HepG2 (cell line): ENCODE data around the gene ZDHHC21. TPM values are rescaled to one million over a fixed set of nuclear protein-coding genes. Genes with fewer than 3 reads are reported as not detected.

Experiments used
- ARNTL ChIP-seq: sonication (generic); formaldehyde crosslinking; IDR thresholded peaks from 2 replicates; pipeline ENCODE4 v1.4.0; 2020; ENCODE audit warnings: mild to moderate bottlenecking, missing genetic modification reagents
- ATF2 ChIP-seq: sonication (generic); formaldehyde crosslinking; IDR thresholded peaks from 2 replicates; pipeline ENCODE4 v1.4.0; 2020; ENCODE audit warnings: missing genetic modification reagents
- ATF7 ChIP-seq, 2 experiments: fragments of 450-650 bp in 1 of 2; sonication (generic) in 1 of 2; formaldehyde crosslinking in 1 of 2; IDR thresholded peaks; 2 replicates each; pipeline versions ENCODE4 v1.4.0 to v1.6.1; 2016 to 2020; ENCODE audit warnings: antibody characterized with exemption in 1 of 2, mild to moderate bottlenecking in 1 of 2, missing genetic modification reagents in 1 of 2
- CENPX ChIP-seq: sonication (generic); formaldehyde crosslinking; IDR thresholded peaks from 2 replicates; pipeline ENCODE4 v1.9.0; 2021; ENCODE audit warnings: mild to moderate bottlenecking, missing genetic modification reagents, moderate library complexity
- E2F5 ChIP-seq: sonication (generic); formaldehyde crosslinking; conservative IDR thresholded peaks from 2 replicates; pipeline ENCODE4 v1.4.0; 2020; ENCODE audit warnings: missing genetic modification reagents
- GPBP1L1 ChIP-seq: sonication (generic); formaldehyde crosslinking; IDR thresholded peaks from 2 replicates; pipeline ENCODE4 v1.5.0; 2020; ENCODE audit warnings: mild to moderate bottlenecking, missing genetic modification reagents
- ISL2 ChIP-seq: sonication (generic); formaldehyde crosslinking; IDR thresholded peaks from 2 replicates; pipeline ENCODE4 v1.5.0; 2020; ENCODE audit warnings: missing genetic modification reagents
- KMT2A ChIP-seq: sonication (generic); formaldehyde crosslinking; IDR thresholded peaks from 2 replicates; pipeline ENCODE4 v1.4.0; 2020; ENCODE audit warnings: missing genetic modification reagents
- NFAT5 ChIP-seq: sonication (generic); formaldehyde crosslinking; IDR thresholded peaks from 2 replicates; pipeline ENCODE4 v1.4.0; 2020; ENCODE audit warnings: missing genetic modification reagents
- PBX3 ChIP-seq: sonication (generic); formaldehyde crosslinking; IDR thresholded peaks from 2 replicates; pipeline ENCODE4 v1.8.1; 2023; ENCODE audit warnings: missing genetic modification reagents, inconsistent platforms, borderline replicate concordance
- TAF15 ChIP-seq: fragments of 200-400 bp; formaldehyde crosslinking; IDR thresholded peaks from one replicate; pipeline ENCODE4 v1.6.1; 2018; ENCODE audit warnings: mild to moderate bottlenecking, low read depth, low read length; ENCODE audit not compliant: poor library complexity, severe bottlenecking
- ZBTB20 ChIP-seq: sonication (generic); formaldehyde crosslinking; IDR thresholded peaks from 2 replicates; pipeline ENCODE4 v1.8.1; 2023; ENCODE audit warnings: missing genetic modification reagents, low read depth, mild to moderate bottlenecking, borderline replicate concordance
- ZMYM3 ChIP-seq: sonication (generic); formaldehyde crosslinking; IDR thresholded peaks from 2 replicates; pipeline ENCODE4 v1.5.1; 2020; ENCODE audit warnings: mild to moderate bottlenecking, missing genetic modification reagents
- ZNF3 ChIP-seq: IDR thresholded peaks from 2 replicates; pipeline ENCODE4 v1.7.0; 2017; ENCODE audit warnings: inconsistent platforms
- ZNF543 ChIP-seq: sonication (generic); formaldehyde crosslinking; IDR thresholded peaks from 2 replicates; pipeline ENCODE4 v1.4.0; 2020; ENCODE audit warnings: mild to moderate bottlenecking, missing genetic modification reagents
- ZNF547 ChIP-seq: sonication (generic); formaldehyde crosslinking; IDR thresholded peaks from 2 replicates; pipeline ENCODE4 v1.5.1; 2020; ENCODE audit warnings: mild to moderate bottlenecking, missing genetic modification reagents
- ZNF724P ChIP-seq: sonication (generic); formaldehyde crosslinking; IDR thresholded peaks from 2 replicates; pipeline ENCODE4 v1.8.0; 2022; ENCODE audit warnings: missing genetic modification reagents, borderline replicate concordance
- ZNF788 ChIP-seq: sonication (generic); formaldehyde crosslinking; IDR thresholded peaks from 2 replicates; pipeline ENCODE4 v1.5.0; 2020; ENCODE audit warnings: mild to moderate bottlenecking, missing genetic modification reagents, borderline replicate concordance
- ZSCAN30 ChIP-seq: sonication (generic); formaldehyde crosslinking; IDR thresholded peaks from 2 replicates; pipeline ENCODE4 v1.5.0; 2020; ENCODE audit warnings: mild to moderate bottlenecking, missing genetic modification reagents
- ZSCAN31 ChIP-seq: sonication (generic); formaldehyde crosslinking; IDR thresholded peaks from 2 replicates; pipeline ENCODE4 v1.5.0; 2020; ENCODE audit warnings: low read depth, mild to moderate bottlenecking, missing genetic modification reagents
- polyA plus RNA-seq, 8 experiments: library from polyadenylated mRNA; depleted of rRNA in 3 of 8; stranded (reverse) in 7 of 8; unstranded in 1 of 8; fragments of >200 nt; fragmentation: Illumina TruSeq in 4 of 8; extraction: Trizol in 4 of 8; gene quantifications; 2 replicates each; pipeline versions ENCODE4 v1.2.1 to v1.2.3, GENCODE V29; 2011 to 2016; ENCODE audit warnings: low read depth in 4 of 8, missing spikeins in 1 of 8, mixed read lengths in 1 of 8; ENCODE audit not compliant: insufficient read depth in 1 of 8
- total RNA-seq, 5 experiments: library from RNA; depleted of rRNA; stranded (reverse); fragments of >200 nt; fragmentation: Illumina TruSeq; extraction: Trizol; gene quantifications; 2 replicates each; pipeline ENCODE4 v1.2.3, GENCODE V29; 2016; ENCODE audit warnings: low read depth in 1 of 5

The ZDHHC21 gene
- total and polyA plus RNA-seq, 2 of the 13 experiments (the other 11 are each of a cell fraction or from before 2014, with no cell fraction given), result 2.4 to 3.7 TPM

- TF ChIP-seq ATF2 (CRISPR knock-in tag) (0 out of 2 replicates have a peak, but pooled peaks have one; percentile 31), ZNF3 (CRISPR knock-in tag) (no peak), NFAT5 (CRISPR knock-in tag) (no peak), ZNF724P (CRISPR knock-in tag) (peak; percentile 78; the same call in 1 of the 2 replicates), PBX3 (CRISPR knock-in tag) (no peak), ISL2 (CRISPR knock-in tag) (no peak), KMT2A (CRISPR knock-in tag) (peak; percentile 59; the same call in 1 of the 2 replicates), ZSCAN30 (CRISPR knock-in tag) (no peak), ZSCAN31 (CRISPR knock-in tag) (peak; percentile 76), TAF15 (no peak), ZNF788 (peak; percentile 85), ZMYM3 (CRISPR knock-in tag) (no peak), ZNF543 (CRISPR knock-in tag) (peak; percentile 57; the same call in 1 of the 2 replicates), ZBTB20 (CRISPR knock-in tag) (no peak), ZNF547 (no peak), CENPX (CRISPR knock-in tag) (no peak), ATF7 (IDR thresholded peaks at IDR 0.05) (no peak), ATF7 (CRISPR knock-in tag; IDR thresholded peaks at IDR 0.05) (no peak), GPBP1L1 (CRISPR knock-in tag) (no peak), ARNTL (CRISPR knock-in tag) (no peak), E2F5 (CRISPR knock-in tag) (peak; percentile 60; the same call in 1 of the 2 replicates)
Observed at GRCh38 chr9:14693251-14693861, at the start of gene ZDHHC21 (continued).
